Left ventricle myocardium superior (tissue), 1 donor: ENCODE measurements around the gene TMEM59. TPM values are rescaled to one million over a fixed set of nuclear protein-coding genes. Genes with fewer than 3 reads are reported as not detected.
"Not testable (repeated sequence)": the region's sequence is repeated elsewhere in the genome, so short reads cannot be mapped to it uniquely, and the experiment has no call there.

Experiments used
- ATAC-seq: fragments of 200-7000 bp; cut with Tn5 transposase; one replicate; pipeline ENCODE4 v1.9.1; 2020; ENCODE audit warnings: mild to moderate bottlenecking, moderate library complexity
- DNase-seq: peaks from one replicate; pipeline ENCODE4 v3.0.0-alpha.2; 2020
- intact Hi-C: fragments of 100-400 bp; cut with micrococcal nuclease; formaldehyde crosslinking; loops from one replicate; pipeline ENCODE4 v1.11.0; 2022
- total RNA-seq: library from RNA; stranded (reverse); fragmentation: NEBNext Ultra II Directional; extraction: Animal tissue kit (Norgen Biotek cat#: 25700); gene quantifications from one replicate; pipeline ENCODE4 v1.2.1, GENCODE V29; 2021
- donor health status: DM: no; HTN: yes; CAD: no; lungs with severe emphysema.

TMEM59 gene
- total RNA-seq, 1 donor from 2014 or later = 318 TPM

- intact Hi-C loops = no loop called here
- ATAC-seq (no peak), DNase-seq (no peak)
These were observed 36.4 kb downstream of the TMEM59 start for GRCh38 chr1:54016343-54017282.

- DNase-seq (no peak), ATAC-seq (no peak)
- intact Hi-C loops = no loop called here
These were observed 38.9 kb downstream of the TMEM59 start for GRCh38 chr1:54014009-54014629.

- intact Hi-C loops = no loop called here
- ATAC-seq = no peak
- DNase-seq = no peak
These were observed 39.5 kb downstream of the TMEM59 start for GRCh38 chr1:54013393-54014008.

DNA sequence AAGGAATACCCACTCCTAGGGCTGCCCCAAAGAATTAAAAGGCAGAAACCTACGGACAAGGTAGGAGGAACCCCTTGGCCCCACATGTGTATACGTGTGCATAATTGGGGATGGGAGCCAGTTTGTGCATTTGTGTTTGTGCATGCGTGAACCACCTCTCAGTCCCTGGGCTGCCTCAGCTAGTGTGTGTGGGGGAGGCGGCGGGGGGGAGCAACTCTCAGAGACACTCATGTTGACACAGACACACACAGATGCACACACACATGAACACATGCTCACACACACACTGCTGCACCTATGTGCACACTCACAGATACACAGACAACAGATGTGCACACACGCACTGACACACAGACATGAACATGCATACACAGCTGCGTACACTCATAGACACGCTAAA lies 40.1 kb downstream of the TMEM59 start:
- intact Hi-C loops = no loop called here
- ATAC-seq (no peak), DNase-seq (no peak)

DNA sequence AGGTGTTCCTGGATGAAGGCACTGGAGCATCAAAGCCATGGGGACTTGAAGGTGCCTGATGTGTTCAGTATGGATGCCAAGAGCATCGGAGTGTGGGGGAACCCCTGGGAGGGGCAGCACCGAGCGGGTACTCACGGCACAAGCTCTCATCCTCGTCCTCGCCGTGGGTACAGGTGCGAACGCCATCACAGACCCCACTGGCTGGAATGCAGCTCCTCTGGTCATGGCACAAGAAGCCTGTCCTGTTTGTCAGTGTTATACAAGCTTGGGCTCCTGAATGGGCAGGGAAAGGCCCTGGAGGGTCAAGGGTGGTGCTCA lies 41.0 kb downstream of the TMEM59 start:
- no peak for DNase-seq
- no peak for ATAC-seq
- intact Hi-C loops = no loop called here

- no peak for DNase-seq
- no peak for ATAC-seq
- intact Hi-C loops = no loop called here
These were observed 41.5 kb downstream of the TMEM59 start for GRCh38 chr1:54011316-54012007.

GRCh38 chr1:54010415-54011117 lies 42.4 kb downstream of the TMEM59 start:
- DNase-seq = no peak
- intact Hi-C loops = no loop called here
- ATAC-seq = no peak

- DNase-seq (no peak), ATAC-seq (no peak)
- intact Hi-C loops = no loop called here
These were observed 43.6 kb downstream of the TMEM59 start for GRCh38 chr1:54009406-54009805.

DNA sequence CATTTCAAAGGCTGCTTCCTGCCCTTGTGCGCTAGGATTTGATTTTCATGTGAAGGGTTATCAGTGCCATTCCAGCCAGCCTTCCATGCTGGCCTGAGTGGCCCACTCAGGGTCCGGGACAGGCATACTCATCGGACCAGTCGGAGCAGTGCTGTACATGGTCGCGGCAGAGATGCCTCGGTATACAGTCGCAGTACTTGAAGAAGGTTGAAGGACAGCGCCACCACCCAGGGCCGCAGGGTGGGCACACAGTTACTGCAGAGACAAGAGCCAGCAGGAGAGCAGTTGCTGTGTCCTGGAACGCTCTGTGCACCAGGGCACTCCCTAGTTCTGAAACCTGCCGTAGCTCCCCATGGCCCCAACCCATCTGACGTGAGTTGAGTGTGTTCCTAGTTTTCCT lies 44.1 kb downstream of the TMEM59 start:
- ATAC-seq = no peak
- no peak for DNase-seq
- intact Hi-C loops = no loop called here

DNA sequence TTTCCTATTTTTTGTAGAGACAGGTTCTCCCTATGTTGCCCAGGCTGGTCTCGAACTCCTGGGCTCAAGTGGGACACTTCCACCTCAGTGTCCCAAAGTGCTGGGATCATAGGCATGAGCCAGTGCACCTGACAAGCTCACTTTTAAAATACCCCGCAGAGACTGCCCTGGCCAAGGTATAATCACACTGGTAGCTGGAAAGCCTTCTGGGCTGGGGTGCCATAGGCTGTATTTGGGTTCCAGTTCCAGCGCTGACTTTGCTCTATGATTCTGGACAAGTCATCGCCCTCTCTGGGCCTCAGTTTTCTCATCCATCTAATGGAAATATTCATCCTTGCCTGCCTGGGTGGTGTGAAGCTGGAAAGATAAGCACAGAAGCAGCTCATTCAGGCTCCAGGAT lies 45.4 kb downstream of the TMEM59 start:
- ATAC-seq (no peak), DNase-seq (no peak)
- intact Hi-C loops = no loop called here

GRCh38 chr1:54006508-54006907 lies 46.5 kb downstream of the TMEM59 start:
- DNase-seq = no peak
- intact Hi-C loops = no loop called here
- no peak for ATAC-seq

DNA sequence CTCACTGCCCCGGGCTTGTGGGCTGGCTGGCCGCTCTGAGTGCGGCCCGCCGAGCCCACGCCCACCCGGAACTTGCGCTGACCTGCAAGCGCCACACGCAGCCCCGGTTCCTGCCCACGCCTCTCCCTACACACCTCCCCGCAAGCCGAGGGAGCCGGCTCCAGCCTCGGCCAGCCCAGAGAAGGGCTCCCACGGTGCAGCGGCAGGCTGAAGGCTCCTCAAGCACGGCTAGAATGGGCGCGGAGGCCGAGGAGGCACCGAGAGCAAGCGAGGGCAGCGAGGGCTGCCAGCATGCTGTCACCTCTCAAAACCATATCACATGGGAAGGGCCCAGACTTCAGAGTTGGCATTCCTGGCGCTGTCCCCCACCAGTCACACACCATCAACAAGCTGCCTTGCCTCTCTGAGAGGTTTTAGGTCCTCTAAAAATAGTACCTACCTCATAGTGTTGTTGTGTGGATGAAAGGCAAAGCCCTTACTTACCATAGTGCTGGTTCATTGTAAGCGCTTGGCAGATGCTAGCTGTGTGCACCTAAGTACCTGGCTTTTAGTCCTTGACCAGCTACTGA lies 48.4 kb downstream of the TMEM59 start:
- ATAC-seq = peak; percentile 84
- DNase-seq = no peak
- intact Hi-C loops = no loop called here

- intact Hi-C loops, DNase-seq, ATAC-seq: not testable (repeated sequence)
These were observed 49.1 kb downstream of the TMEM59 start for GRCh38 chr1:54003750-54004480.

DNA sequence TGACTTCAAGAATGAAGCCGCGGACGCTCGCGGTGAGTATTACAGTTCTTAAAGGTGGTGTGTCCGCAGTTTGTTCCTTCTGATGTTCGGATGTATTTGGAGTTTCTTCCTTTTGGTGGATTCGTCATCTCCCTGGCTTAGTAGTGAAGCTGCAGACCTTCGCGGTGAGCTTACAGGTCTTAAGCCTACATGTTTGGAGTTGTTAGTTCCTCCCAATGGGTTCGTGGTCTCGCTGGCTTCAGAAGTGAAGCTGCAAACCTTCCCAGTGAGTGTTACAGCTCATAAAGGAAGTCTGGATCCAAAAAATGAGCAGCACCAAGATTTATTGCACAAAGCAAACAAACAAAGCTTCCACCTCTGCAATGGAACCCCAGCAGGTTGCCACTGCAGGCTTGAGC lies 49.8 kb downstream of the TMEM59 start:
- ATAC-seq (no peak), DNase-seq (no peak)
- intact Hi-C loops = no loop called here

GRCh38 chr1:54002544-54003248 lies 50.3 kb downstream of the TMEM59 start:
- ATAC-seq = no peak
- intact Hi-C loops = no loop called here

DNA sequence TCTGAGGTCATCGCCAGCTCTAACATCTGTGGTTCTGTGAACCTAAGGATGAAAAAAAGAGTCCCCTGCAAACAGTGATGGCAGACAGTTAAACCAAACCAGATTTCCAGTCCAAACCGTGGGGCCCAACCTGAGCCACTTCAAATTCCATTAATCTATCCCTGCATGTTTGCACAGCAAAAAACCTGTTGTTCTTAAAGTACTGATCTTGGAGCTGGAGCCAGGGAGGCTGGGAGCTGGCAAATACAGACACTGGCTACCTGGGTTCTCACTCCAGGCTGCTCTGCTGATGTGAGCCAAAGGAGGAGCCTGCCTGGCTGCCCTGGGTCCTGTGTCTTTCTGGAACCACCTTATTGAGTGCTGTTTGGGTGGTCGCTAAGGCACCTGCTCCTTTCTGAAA lies 51.4 kb downstream of the TMEM59 start:
- DNase-seq (no peak), ATAC-seq (no peak)
- intact Hi-C loops = no loop called here

More at GRCh38 chr1:54002544-54003248, 50.3 kb downstream of the TMEM59 start:
- no peak for DNase-seq

DNA sequence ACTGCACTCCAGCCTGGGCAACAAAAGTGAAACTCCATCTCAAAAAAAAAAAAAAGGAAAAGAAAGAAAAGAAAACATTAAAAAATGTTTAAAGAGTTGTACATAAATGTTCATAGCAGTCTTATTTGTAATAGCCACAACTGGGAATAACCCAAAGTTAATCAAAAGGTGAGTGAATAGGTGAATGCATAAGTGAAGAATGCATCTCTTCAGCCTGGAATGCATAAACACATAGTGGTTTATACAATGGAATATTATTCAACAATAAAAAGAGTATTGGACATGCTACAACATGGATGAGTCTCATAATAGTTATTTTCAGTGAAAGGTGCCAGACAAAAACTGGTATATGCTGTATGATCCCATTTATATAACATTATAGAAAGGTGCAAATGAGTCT lies 53.1 kb downstream of the TMEM59 start:
- ATAC-seq = no peak
- DNase-seq = no peak
- intact Hi-C loops = no loop called here

DNA sequence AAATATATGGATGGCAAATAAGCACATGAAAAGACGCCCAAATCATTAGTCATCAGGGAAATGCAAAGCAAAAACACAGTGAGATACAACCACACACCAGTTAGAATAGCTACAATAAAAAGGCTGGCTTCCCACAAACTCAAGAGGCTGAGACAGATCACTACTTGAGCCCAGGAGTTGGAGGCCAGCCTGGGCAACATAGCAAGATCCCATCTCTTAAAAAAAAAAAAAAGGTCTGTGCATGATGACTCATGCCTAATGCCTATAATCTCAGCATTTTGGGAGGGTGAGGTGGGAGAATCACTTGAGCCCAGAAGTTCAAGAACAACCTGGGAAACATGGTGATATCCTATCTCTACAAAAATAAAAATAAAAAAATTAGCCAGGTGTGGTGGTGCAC lies 54.8 kb downstream of the TMEM59 start:
- no peak for DNase-seq
- no peak for ATAC-seq
- intact Hi-C loops = no loop called here
